K562 (cell line): ENCODE data around the gene SIK3. TPM values are rescaled to one million over a fixed set of nuclear protein-coding genes. Genes with fewer than 3 reads are reported as not detected.

Experiments used
- ATAC-seq: fragments of 200-7000 bp; cut with Tn5 transposase; 3 replicates; pipeline ENCODE4 v1.9.1; 2020; ENCODE audit warnings: moderate library complexity
- BruUV-seq: library from RNA; stranded (reverse); fragments of 400-500 nt; replicated peaks from 2 replicates; lab custom pipeline; 2021; lab: Mats Ljungman, UMichigan
- CTCF ChIA-PET: fragments of 300-600 bp; formaldehyde crosslinking; extraction: SDS; loops from one replicate; lab custom pipeline; 2021; ENCODE audit warnings: low intra/inter-chr PET ratio; lab: Yijun Ruan, JAX
- POLR2A ChIA-PET: fragments of 300-600, 350-650 bp; sonication (Branson Sonifier 250); formaldehyde crosslinking; extraction: SDS; loops from one replicate; lab custom pipeline; 2021; ENCODE audit warnings: antibody characterized with exemption, inconsistent platforms; lab: Yijun Ruan, JAX
- DNase-seq, 4 experiments: peaks; one replicate each; pipeline versions ENCODE4 v3.0.0 to v3.0.0-alpha.2; 2011 to 2018; ENCODE audit warnings: low spot score in 3 of 4, mixed read lengths in 3 of 4; ENCODE audit errors: extremely low read depth in 1 of 4
- FAIRE-seq: peaks from 2 replicates; lab custom pipeline; 2011; peaks lifted over from hg19 to GRCh38; lab: Jason Lieb, UNC
- H2AFZ ChIP-seq: 2 replicates; pipeline ENCODE4 v1.6.0; 2011; ENCODE audit warnings: low read depth, low read length, control low read depth, inconsistent platforms
- H3K27ac ChIP-seq: fragments of 200-600 bp; 3 replicates; pipeline ENCODE4 v1.8.0; 2011; ENCODE audit warnings: low read depth, mild to moderate bottlenecking, control low read depth, inconsistent platforms, low read length, moderate library complexity, mixed read lengths; ENCODE audit errors: extremely low read depth
- H3K27me3 ChIP-seq, 2 experiments: fragments of 300-600 bp in 1 of 2; 2 replicates in 1 of 2; 3 replicates in 1 of 2; pipeline versions ENCODE4 v1.6.0 to v1.8.0; 2011; ENCODE audit warnings: inconsistent platforms in 2 of 2, low read length in 2 of 2, mild to moderate bottlenecking in 1 of 2, mixed read lengths in 1 of 2, moderate library complexity in 1 of 2; ENCODE audit not compliant: control insufficient read depth in 2 of 2, insufficient read depth in 2 of 2
- H3K36me3 ChIP-seq: fragments of 300-600 bp; 3 replicates; pipeline ENCODE4 v1.8.0; 2011; ENCODE audit warnings: mild to moderate bottlenecking, low read length, inconsistent platforms; ENCODE audit not compliant: control insufficient read depth, insufficient read depth
- H3K4me1 ChIP-seq, 2 experiments: fragments of 200-600 bp in 1 of 2; replicated peaks in 1 of 2; 2 replicates in 1 of 2; 3 replicates in 1 of 2; pipeline versions ENCODE4 v1.5.1 to v1.8.0; 2011; ENCODE audit warnings: inconsistent platforms in 2 of 2, low read length in 2 of 2, mild to moderate bottlenecking in 1 of 2, mixed read lengths in 1 of 2, moderate library complexity in 1 of 2; ENCODE audit not compliant: control insufficient read depth in 2 of 2, insufficient read depth in 2 of 2
- H3K4me2 ChIP-seq: 2 replicates; pipeline ENCODE4 v1.6.1; 2011; ENCODE audit warnings: low read length, control low read depth, inconsistent platforms, mixed read lengths; ENCODE audit not compliant: insufficient read depth
- H3K4me3 ChIP-seq: fragments of 200-600 bp; sonication (generic), shearing (Covaris generic); 2 replicates; pipeline ENCODE4 v1.5.1; 2016; ENCODE audit warnings: control low read depth, inconsistent platforms
- H3K79me2 ChIP-seq: fragments of 200-600 bp; 3 replicates; pipeline ENCODE4 v1.8.0; 2011; ENCODE audit warnings: low read length, inconsistent platforms; ENCODE audit not compliant: control insufficient read depth, insufficient read depth
- H3K9ac ChIP-seq, 2 experiments: 2 replicates each; pipeline versions ENCODE4 v1.6.0 to v1.6.1; 2011; ENCODE audit warnings: low read depth in 2 of 2, low read length in 2 of 2, control low read depth in 1 of 2, inconsistent platforms in 1 of 2, mild to moderate bottlenecking in 1 of 2, mixed read lengths in 1 of 2; ENCODE audit not compliant: insufficient read depth in 1 of 2
- H3K9me1 ChIP-seq: one replicate; pipeline ENCODE4 v1.6.0; 2011; ENCODE audit warnings: inconsistent platforms, mild to moderate bottlenecking, low read length, moderate library complexity; ENCODE audit not compliant: control insufficient read depth, insufficient read depth
- H3K9me3 ChIP-seq: replicated peaks from 2 replicates; pipeline ENCODE4 v1.5.1; 2011; ENCODE audit warnings: low read depth, low read length, inconsistent platforms; ENCODE audit not compliant: control insufficient read depth, insufficient read depth
- H4K20me1 ChIP-seq: replicated peaks from 2 replicates; pipeline ENCODE4 v1.6.1; 2011; ENCODE audit warnings: low read length, inconsistent platforms, mixed read lengths; ENCODE audit not compliant: control insufficient read depth, insufficient read depth
- NCOA4 ChIP-seq: fragments of 450-650 bp; IDR thresholded peaks from 2 replicates; pipeline ENCODE4 v1.6.1; 2018; ENCODE audit warnings: mild to moderate bottlenecking; ENCODE audit not compliant: partially characterized antibody
- PBX2 ChIP-seq, 2 experiments: IDR thresholded peaks in 1 of 2; conservative IDR thresholded peaks in 1 of 2; 2 replicates each; pipeline ENCODE4 v1.6.1; 2016; ENCODE audit warnings: low read depth in 2 of 2, mild to moderate bottlenecking in 1 of 2, missing compliant biosample characterization in 1 of 2, missing genetic modification characterization in 1 of 2, moderate library complexity in 1 of 2
- POLR2H ChIP-seq: IDR thresholded peaks from 2 replicates; pipeline ENCODE4 v1.6.1; 2016; ENCODE audit warnings: missing genetic modification characterization, low read depth, mild to moderate bottlenecking, control low read depth, missing compliant biosample characterization, moderate library complexity
- PRPF4 ChIP-seq: fragments of 200-400 bp; formaldehyde crosslinking; IDR thresholded peaks from one replicate; pipeline ENCODE4 v1.6.1; 2017; ENCODE audit warnings: low read length, low read depth, mild to moderate bottlenecking; ENCODE audit not compliant: insufficient read depth, poor library complexity, severe bottlenecking
- SAFB2 ChIP-seq: fragments of 200-400 bp; formaldehyde crosslinking; IDR thresholded peaks from 2 replicates; pipeline ENCODE4 v1.6.1; 2018; ENCODE audit warnings: borderline replicate concordance, low read length, low read depth, moderate library complexity; ENCODE audit not compliant: severe bottlenecking
- WHSC1 ChIP-seq: IDR thresholded peaks from one replicate; pipeline ENCODE4 v1.6.1; 2012; ENCODE audit warnings: low read length, control low read depth, inconsistent platforms
- WGBS: fragments of 100-300 bp; shearing (Covaris generic); methylation state at CpG from one replicate; pipeline ENCODE4 v1.1.6; 2016; ENCODE audit warnings: low coverage, mixed read lengths; ENCODE audit not compliant: insufficient coverage; ENCODE audit errors: missing lambda C conversion rate; 5-methylcytosine and 5-hydroxymethylcytosine counted together
- in situ Hi-C: fragments of 300-500 bp; cut with MboI; formaldehyde crosslinking; loops from 4 replicates; pipeline ENCODE4 v1.15.0; 2018; ENCODE audit warnings: inconsistent platforms, mixed read lengths
- intact Hi-C: fragments of 100-400 bp; cut with micrococcal nuclease; formaldehyde crosslinking; loops from 2 replicates; pipeline ENCODE4 v1.14.2; 2022
- polyA plus RNA-seq, 8 experiments: library from polyadenylated mRNA; depleted of rRNA in 4 of 8; stranded (reverse) in 5 of 8; unstranded in 3 of 8; fragments of >200 nt; fragmentation: Nextera tagmentation in 2 of 8; fragmentation: Illumina TruSeq in 1 of 8; extraction: Ambion mirVana in 2 of 8; extraction: Trizol in 1 of 8; gene quantifications; 2 replicates each; pipeline versions ENCODE4 v1.2.1 to v1.2.3, GENCODE V29; 2011 to 2014; ENCODE audit warnings: inconsistent platforms in 1 of 8, missing spikeins in 1 of 8
- total RNA-seq, 7 experiments: library from RNA; depleted of rRNA in 6 of 7; stranded (reverse); fragments of >200 nt in 6 of 7; fragmentation: Illumina TruSeq in 2 of 7; extraction: Trizol in 2 of 7; gene quantifications; 2 replicates each; pipeline versions ENCODE4 v1.2.1 to v1.2.3, GENCODE V29; 2011 to 2021; ENCODE audit warnings: low replicate concordance in 1 of 7

The SIK3 gene
- total and polyA plus RNA-seq, 9 of the 15 experiments (the other 6 are each of a cell fraction or from before 2014, with no cell fraction given), result 1.6 to 21.6 (median 8.0) TPM

- no peak for TF ChIP-seq PBX2 (CRISPR knock-in tag; IDR thresholded peaks at IDR 0.05; ENCODE audit: low read depth)
- 0 out of 2 replicates have a peak, but pooled peaks have one; percentile 32 for TF ChIP-seq PBX2 (tag; conservative IDR thresholded peaks at IDR 0.05; ENCODE audit: low read depth)
- TF ChIP-seq POLR2H (tag), result no peak
- no peak for TF ChIP-seq WHSC1
These were observed 168.7 kb downstream of the SIK3 start (continued) for GRCh38 chr11:116929414-116930090.

- peaks cover 3 to 31% of the 10 kb centered on the region in 2 experiments for H3K4me1 ChIP-seq
- H3K9me3 ChIP-seq, result no peaks in the 10 kb centered on the region
- BruUV-seq, result no TSS peak
- ATAC-seq, result peak; percentile 25; the same call in 2 of the 3 replicates
- no peaks in the 10 kb centered on the region for H4K20me1 ChIP-seq
- no peak for FAIRE-seq
- no peak overlapping the region for H3K27ac ChIP-seq
- POLR2A ChIA-PET, result interaction anchor here (0.6 to 1.3 kb wide), 5 partner anchors 12 to 168 kb away, joined by 3 to 4 read pairs (median 4); no protein-coding TSS in a partner anchor
- H3K36me3 ChIP-seq, result peaks cover 22% of the 10 kb centered on the region; the same call in 2 of the 3 replicates
- H3K27me3 ChIP-seq, result no peaks in the 10 kb centered on the region
- no peak overlapping the region for H3K4me3 ChIP-seq
- H3K79me2 ChIP-seq, result no peaks in the 10 kb centered on the region
- H2AFZ ChIP-seq, result no peak overlapping the region
- no peak overlapping the region for H3K4me2 ChIP-seq
- DNase-seq, result no peak
- no peak for TF ChIP-seq NCOA4
- no peak for TF ChIP-seq SAFB2
- no peak for TF ChIP-seq PRPF4
- H3K9ac ChIP-seq, result no peak overlapping the region
- in situ Hi-C loops (no loop called here), intact Hi-C loops (no loop called here)
- CTCF ChIA-PET, result no interaction called here
- no peaks in the 10 kb centered on the region for H3K9me1 ChIP-seq
- 40% methylated on average over 5 of the region's 5 CpGs for WGBS
These were observed 169.4 kb downstream of the SIK3 start for GRCh38 chr11:116928845-116929244.
